ENCODE data around the gene MAGEF1. TPM values are rescaled to one million over a fixed set of nuclear protein-coding genes. Genes with fewer than 3 reads are reported as not detected.

The MAGEF1 gene
- total RNA-seq, 1 experiment from 2014 or later = 31.9 TPM

DNA sequence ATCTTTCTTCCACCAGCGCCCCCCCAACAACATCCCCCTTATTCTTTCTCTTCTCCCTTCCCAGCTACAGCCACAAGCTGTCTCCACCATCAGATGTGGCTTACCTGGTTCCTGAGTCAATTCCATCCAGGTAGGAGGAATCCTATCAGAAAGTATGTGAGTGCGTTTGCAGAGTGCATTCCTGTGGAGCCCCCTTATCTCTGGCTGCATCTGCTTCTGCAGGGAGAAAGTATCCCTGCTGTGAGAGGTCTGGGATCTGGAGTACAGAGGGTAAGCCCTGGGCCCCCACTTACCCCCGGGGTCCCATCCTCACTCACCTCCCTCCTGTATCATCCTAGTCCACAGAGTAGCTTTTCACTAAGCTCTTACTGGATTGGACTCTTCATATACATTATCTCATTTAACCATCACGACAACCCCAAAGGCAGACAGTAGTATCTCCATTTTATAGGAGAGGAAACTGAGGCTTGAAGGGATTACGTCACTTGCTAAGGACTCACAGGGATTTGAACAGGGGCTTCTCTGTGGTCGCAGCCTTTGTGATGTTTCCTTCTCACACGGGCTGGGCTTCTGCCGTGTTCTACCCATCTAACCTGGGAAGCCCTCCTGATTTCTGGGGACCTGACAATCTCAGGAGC, 22.2 kb upstream of the MAGEF1 start:
- Histone ChIP-seq H2BK12ac (ENCODE audit: insufficient read length, low read depth, low read length) (no peak overlapping the region), H3K4me1 (ENCODE audit: insufficient read depth, low read length) (no peaks in the 10 kb centered on the region), H3K56ac (ENCODE audit: insufficient read length, low read depth, low read length) (no peak overlapping the region), H3K4me2 (ENCODE audit: insufficient read depth, insufficient read length, low read length) (no peak overlapping the region), H2BK15ac (ENCODE audit: low read depth, low read length) (no peak overlapping the region), H3K23me2 (ENCODE audit: insufficient read length, low read depth, low read length, poor library complexity, severe bottlenecking) (no peaks in the 10 kb centered on the region), H3K9ac (ENCODE audit: extremely low read depth, insufficient read length, low read length) (no peak overlapping the region), H2BK20ac (ENCODE audit: low read depth, low read length, poor library complexity, severe bottlenecking) (no peak overlapping the region), H4K5ac (ENCODE audit: insufficient read length, low read depth, low read length) (no peak overlapping the region), H3K27ac (ENCODE audit: insufficient read length, low read depth, low read length) (no peak overlapping the region), H3K9me3 (ENCODE audit: control insufficient read depth, low read depth, low read length) (no peaks in the 10 kb centered on the region), H2AFZ (ENCODE audit: low read length) (no peak overlapping the region), H3K79me2 (ENCODE audit: insufficient read depth, low read length) (no peaks in the 10 kb centered on the region), H3K4ac (ENCODE audit: low read depth, low read length) (no peak overlapping the region), H3K27me3 (ENCODE audit: insufficient read depth, low read length) (no peaks in the 10 kb centered on the region; the same call in 1 of the 2 replicates), H2BK120ac (ENCODE audit: low read depth, low read length, poor library complexity, severe bottlenecking) (no peak overlapping the region), H3K23ac (ENCODE audit: insufficient read length, low read depth, low read length) (no peak overlapping the region), H4K8ac (replicated peaks; ENCODE audit: insufficient read length, low read depth, low read length) (no peak overlapping the region), H3K18ac (ENCODE audit: insufficient read length, low read depth, low read length) (no peak overlapping the region), H2BK5ac (ENCODE audit: insufficient read length, low read length) (no peak overlapping the region), H3T11ph (ENCODE audit: low read length) (no peak overlapping the region), H3K79me1 (ENCODE audit: insufficient read depth, low read depth, low read length, poor library complexity, severe bottlenecking) (no peaks in the 10 kb centered on the region), H4K20me1 (ENCODE audit: control insufficient read depth, insufficient read depth, insufficient read length) (no peaks in the 10 kb centered on the region), H3K14ac (ENCODE audit: insufficient read depth, low read length) (no peak overlapping the region), H2AK5ac (ENCODE audit: insufficient read length, low read length) (no peak overlapping the region), H4K91ac (ENCODE audit: insufficient read length, low read depth, low read length) (no peak overlapping the region)
- Mint-ChIP-seq H3K4me1 (peaks cover 5 to 12% of the 10 kb centered on the region in 2 experiments), H3K9me3 (no peaks in the 10 kb centered on the region), H3K4me3 (no peak overlapping the region), H3K36me3 (ENCODE audit: insufficient read depth in 1 of 3, low read depth in 3 of 3) (no peaks in the 10 kb centered on the region), H3K27me3 (ENCODE audit: low read depth) (peaks cover 9% of the 10 kb centered on the region), H3K27ac (no peak overlapping the region)
- WGBS (ENCODE audit: extremely low coverage, insufficient read length, low lambda C conversion rate) = no CpG with 5 or more reads among the region's 8 CpGs
- no peak for DNase-seq
- TF ChIP-seq, protein P1, sequence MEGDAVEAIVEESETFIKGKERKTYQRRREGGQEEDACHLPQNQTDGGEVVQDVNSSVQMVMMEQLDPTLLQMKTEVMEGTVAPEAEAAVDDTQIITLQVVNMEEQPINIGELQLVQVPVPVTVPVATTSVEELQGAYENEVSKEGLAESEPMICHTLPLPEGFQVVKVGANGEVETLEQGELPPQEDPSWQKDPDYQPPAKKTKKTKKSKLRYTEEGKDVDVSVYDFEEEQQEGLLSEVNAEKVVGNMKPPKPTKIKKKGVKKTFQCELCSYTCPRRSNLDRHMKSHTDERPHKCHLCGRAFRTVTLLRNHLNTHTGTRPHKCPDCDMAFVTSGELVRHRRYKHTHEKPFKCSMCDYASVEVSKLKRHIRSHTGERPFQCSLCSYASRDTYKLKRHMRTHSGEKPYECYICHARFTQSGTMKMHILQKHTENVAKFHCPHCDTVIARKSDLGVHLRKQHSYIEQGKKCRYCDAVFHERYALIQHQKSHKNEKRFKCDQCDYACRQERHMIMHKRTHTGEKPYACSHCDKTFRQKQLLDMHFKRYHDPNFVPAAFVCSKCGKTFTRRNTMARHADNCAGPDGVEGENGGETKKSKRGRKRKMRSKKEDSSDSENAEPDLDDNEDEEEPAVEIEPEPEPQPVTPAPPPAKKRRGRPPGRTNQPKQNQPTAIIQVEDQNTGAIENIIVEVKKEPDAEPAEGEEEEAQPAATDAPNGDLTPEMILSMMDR (conservative IDR thresholded peaks at IDR 0.05) = no peak
